C4-2B (cell line): ENCODE data around the gene NCKAP5.

Source experiments
- H3K27ac ChIP-seq: fragments of 450-650 bp; 2 replicates; pipeline ENCODE4 v1.5.1; 2017
- CTCF ChIP-seq: fragments of 450-650 bp; conservative IDR thresholded peaks from 2 replicates; pipeline ENCODE4 v1.5.1; 2017; ENCODE audit warnings: mild to moderate bottlenecking
- ZFX ChIP-seq: fragments of 450-650 bp; IDR thresholded peaks from 2 replicates; pipeline ENCODE4 v1.6.1; 2017

Gene NCKAP5

GRCh38 chr2:132640116-132640515 is 928.1 kb downstream of the NCKAP5 start:
- H3K27ac ChIP-seq, result no peak overlapping the region
- TF ChIP-seq CTCF, result no peak
- no peak for TF ChIP-seq ZFX

- TF ChIP-seq CTCF (no peak), ZFX (no peak)
- H3K27ac ChIP-seq, result no peak overlapping the region
Observed at GRCh38 chr2:132638313-132639040, 929.8 kb downstream of the NCKAP5 start.

- H3K27ac ChIP-seq, result no peak overlapping the region
- no peak for TF ChIP-seq CTCF
- no peak for TF ChIP-seq ZFX
Observed at GRCh38 chr2:132636346-132636745, 931.9 kb downstream of the NCKAP5 start.

GRCh38 chr2:132633635-132634034 is 934.6 kb downstream of the NCKAP5 start:
- H3K27ac ChIP-seq, result no peak overlapping the region
- TF ChIP-seq ZFX (no peak), CTCF (no peak)

GRCh38 chr2:132632000-132632649 is 936.1 kb downstream of the NCKAP5 start:
- H3K27ac ChIP-seq, result no peak overlapping the region
- no peak for TF ChIP-seq ZFX
- TF ChIP-seq CTCF, result no peak

- TF ChIP-seq ZFX (no peak), CTCF (no peak)
- H3K27ac ChIP-seq, result no peak overlapping the region
Observed at GRCh38 chr2:132627536-132627935, 940.7 kb downstream of the NCKAP5 start.

- TF ChIP-seq CTCF, result no peak
- TF ChIP-seq ZFX, result no peak
- H3K27ac ChIP-seq, result no peak overlapping the region
Observed at GRCh38 chr2:132623096-132623839, 945.0 kb downstream of the NCKAP5 start.
